ENCODE results near the gene RIMS4.
A peak's percentile ranks its signal among the peaks of the same experiment; 100 is the strongest.

RIMS4 gene

GRCh38 chr20:44746367-44747165 is 63.8 kb downstream of the RIMS4 start:
- DNase-seq (ENCODE audit: low read depth in 1 of 2, low spot score in 1 of 2): no peak
- peaks cover 12% of the 10 kb centered on the region for H3K27me3 ChIP-seq (ENCODE audit: insufficient read depth, poor library complexity, severe bottlenecking)
- no peak overlapping the region for H3K27ac ChIP-seq (replicated peaks)
- H3K4me3 ChIP-seq (replicated peaks; ENCODE audit: insufficient read depth, low read length): peak overlapping the region; percentile 31
- TF ChIP-seq REST (IDR thresholded peaks at IDR 0.05; ENCODE audit: insufficient replicate concordance, low read depth) (no peak), GABPA (IDR thresholded peaks at IDR 0.05; ENCODE audit: low read depth) (no peak)

- no peak for TF ChIP-seq GABPA (IDR thresholded peaks at IDR 0.05; ENCODE audit: low read depth)
- no peak for TF ChIP-seq CTCF (IDR thresholded peaks at IDR 0.05; ENCODE audit: insufficient read depth, low read length)
- TF ChIP-seq SPI1 (IDR thresholded peaks at IDR 0.05; ENCODE audit: borderline replicate concordance, low read depth): no peak
- no peak for TF ChIP-seq POLR2AphosphoS5 (IDR thresholded peaks at IDR 0.05; ENCODE audit: low read depth)
- H3K4me3 ChIP-seq (replicated peaks; ENCODE audit: insufficient read depth, low read length): peak within 1 kb of the TSS; percentile 31
- H3K27me3 ChIP-seq (ENCODE audit: insufficient read depth, poor library complexity, severe bottlenecking): peaks cover 12% of the 10 kb centered on the region
- no peak within 1 kb of the TSS for H3K27ac ChIP-seq (replicated peaks)
- peak; percentile 26 to 34 for DNase-seq (ENCODE audit: low read depth in 1 of 2, low spot score in 1 of 2)
Observed at GRCh38 chr20:44745598-44746366, 64.6 kb downstream of the RIMS4 start, which contains the start of gene KCNK15. KCNK15 (plus strand) TSS chr20:44745865; CDS start chr20:44745911, 46 bp downstream.

- H3K27me3 ChIP-seq (ENCODE audit: insufficient read depth, poor library complexity, severe bottlenecking): peaks cover 12% of the 10 kb centered on the region
- no peak for DNase-seq (ENCODE audit: low read depth in 1 of 2, low spot score in 1 of 2)
- H3K27ac ChIP-seq (replicated peaks): no peak overlapping the region
- no peak overlapping the region for H3K4me3 ChIP-seq (replicated peaks; ENCODE audit: insufficient read depth, low read length)
- TF ChIP-seq CTCF (IDR thresholded peaks at IDR 0.05; ENCODE audit: insufficient read depth, low read length) (no peak), GABPA (IDR thresholded peaks at IDR 0.05; ENCODE audit: low read depth) (no peak), SPI1 (IDR thresholded peaks at IDR 0.05; ENCODE audit: borderline replicate concordance, low read depth) (no peak), REST (IDR thresholded peaks at IDR 0.05; ENCODE audit: insufficient replicate concordance, low read depth) (no peak), POLR2AphosphoS5 (IDR thresholded peaks at IDR 0.05; ENCODE audit: low read depth) (no peak)
Observed at GRCh38 chr20:44745122-44745597, 65.2 kb downstream of the RIMS4 start.

All from HL-60 (cell line).